GM21619 (cell line): Measurements from ENCODE around the gene AGBL1.

ENCODE experiments used
- ATAC-seq: cut with Tn5 transposase; IDR thresholded peaks from one replicate; pipeline ENCODE4 v1.9.1; 2021; ENCODE audit not compliant: unreplicated experiment

Gene AGBL1

DNA sequence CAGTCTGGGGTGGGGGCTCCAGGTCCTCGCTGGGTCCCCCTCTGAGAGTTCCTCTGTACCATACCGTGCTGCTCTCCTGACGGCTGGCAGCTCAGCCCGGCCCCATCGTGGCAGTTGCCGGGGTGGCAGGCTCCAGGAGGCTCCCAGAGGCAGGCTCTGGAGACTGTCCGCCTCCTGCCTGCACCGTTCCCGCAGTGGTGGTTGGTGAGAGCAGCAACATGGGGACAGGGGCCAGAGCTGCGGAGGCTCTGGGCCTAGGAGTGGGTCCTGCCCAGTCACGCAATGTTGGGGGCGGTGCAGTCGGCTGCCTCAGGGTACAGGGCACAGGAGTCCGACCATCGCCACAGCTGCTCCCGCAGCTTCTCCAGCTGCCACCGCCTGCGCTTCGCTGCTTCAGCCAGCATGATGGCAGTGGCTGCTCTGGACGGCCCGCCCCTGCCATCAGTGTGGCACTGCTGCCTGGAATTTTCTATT lies 492.7 kb downstream of the AGBL1 start:
- no peak for ATAC-seq

DNA sequence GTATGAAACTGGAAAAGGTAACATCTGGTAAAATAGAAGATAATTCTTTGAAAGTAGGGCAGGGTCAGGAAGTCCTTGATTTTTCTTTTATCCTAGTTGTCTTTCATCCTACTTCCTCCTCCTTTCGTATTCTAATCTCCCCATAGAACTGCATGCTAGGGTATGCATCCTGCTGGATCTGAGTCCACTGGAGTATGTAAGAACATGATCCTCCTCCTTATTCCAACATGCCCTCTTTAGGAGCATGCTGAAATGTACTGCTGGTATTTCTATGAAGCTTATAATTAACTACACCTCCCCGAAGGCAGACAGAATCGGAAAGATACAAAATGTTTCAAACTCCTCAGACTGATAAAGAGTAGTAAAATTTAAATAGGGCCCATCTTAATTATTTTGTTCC lies 493.8 kb downstream of the AGBL1 start:
- no peak for ATAC-seq

DNA sequence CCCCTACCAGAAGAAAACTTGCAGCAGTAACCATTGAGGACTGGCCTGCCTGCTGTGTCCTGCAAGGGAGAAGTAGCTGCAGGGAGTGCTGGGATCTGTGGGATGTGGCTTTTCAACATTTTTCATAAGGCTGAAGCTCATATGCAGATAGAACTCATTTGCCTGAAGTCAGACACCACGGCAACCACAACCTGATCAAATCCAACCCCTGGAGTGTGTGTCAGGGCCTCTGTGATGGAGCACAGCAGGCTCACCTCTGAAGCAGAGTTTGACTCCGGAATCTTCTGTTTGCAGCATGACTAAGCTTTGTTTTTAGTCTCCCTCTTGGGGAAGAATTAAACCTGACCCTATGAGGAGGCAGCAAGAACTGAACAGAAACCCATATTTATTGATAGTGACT lies 508.7 kb downstream of the AGBL1 start:
- no peak for ATAC-seq

DNA sequence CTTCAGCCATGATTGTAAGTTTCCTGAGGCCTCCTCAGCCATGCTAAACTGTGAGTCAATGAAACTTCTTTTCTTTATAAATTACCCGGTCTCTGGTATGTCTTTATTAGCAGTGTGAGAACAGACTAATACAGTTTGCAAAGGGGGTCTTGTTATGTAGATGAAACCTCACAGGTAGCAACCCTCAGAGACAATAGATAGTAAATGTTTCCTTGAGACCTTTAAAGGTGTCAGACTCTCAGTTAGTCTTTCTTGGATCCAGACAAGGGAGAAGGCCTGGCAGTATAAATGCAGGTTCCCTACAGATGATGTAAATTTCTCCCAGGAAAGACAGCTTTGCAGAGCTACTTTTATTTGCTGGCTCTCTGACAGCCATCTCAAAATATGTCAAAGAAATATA lies 510.8 kb downstream of the AGBL1 start:
- no peak for ATAC-seq

DNA sequence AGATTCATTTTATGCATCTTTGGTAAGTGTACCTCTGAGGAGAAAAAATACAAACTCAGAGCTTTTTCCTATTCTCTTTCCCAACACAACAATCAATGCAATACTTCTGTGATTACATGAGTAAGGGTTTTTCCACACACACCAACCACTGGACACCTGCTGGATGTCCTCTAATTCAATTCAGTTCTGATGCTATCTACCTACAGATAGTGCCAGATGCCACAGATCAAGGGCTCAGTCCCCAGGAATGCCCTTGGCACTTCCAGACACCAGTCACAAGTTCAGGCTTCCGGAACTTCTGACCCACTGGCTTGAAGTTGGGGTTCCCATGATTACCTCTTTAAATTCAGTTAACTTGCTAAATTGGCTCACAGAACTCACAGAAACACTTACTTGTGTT lies 511.5 kb downstream of the AGBL1 start:
- ATAC-seq: no peak

DNA sequence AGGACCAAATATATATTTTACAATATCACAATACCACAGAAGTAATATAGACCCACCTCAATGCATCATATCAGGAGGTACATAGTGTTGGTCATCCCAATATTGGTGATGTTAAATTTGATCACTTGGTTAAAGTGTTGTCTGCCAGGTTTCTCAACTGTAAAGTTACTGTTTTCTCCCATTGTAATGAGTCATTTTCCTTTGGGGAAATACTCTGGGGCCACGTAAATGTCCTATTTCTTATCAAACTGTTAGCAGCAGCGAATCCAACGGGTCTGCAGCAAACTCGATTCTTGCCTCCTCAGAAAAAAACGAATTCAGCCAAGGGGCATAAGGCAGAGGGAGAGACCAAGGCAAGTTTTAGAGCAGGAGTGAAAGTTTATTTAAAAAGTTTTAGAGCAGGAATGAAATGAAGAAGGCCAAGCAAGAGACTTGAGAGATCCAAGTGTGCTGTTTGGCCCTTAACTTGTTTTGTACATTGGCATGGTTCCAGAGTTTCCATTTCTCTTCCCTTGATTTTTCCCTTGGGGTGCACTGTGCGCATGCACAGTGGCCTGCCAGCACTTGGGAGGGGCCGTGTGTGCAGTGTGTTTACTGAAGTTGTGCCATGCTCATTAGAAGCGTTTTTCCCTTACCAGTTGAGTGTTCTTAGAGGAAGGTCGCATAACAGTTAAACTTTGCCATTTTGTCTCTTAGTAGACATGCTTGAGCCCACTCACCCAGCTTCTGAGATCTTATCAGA lies 512.5 kb downstream of the AGBL1 start:
- ATAC-seq: no peak

DNA sequence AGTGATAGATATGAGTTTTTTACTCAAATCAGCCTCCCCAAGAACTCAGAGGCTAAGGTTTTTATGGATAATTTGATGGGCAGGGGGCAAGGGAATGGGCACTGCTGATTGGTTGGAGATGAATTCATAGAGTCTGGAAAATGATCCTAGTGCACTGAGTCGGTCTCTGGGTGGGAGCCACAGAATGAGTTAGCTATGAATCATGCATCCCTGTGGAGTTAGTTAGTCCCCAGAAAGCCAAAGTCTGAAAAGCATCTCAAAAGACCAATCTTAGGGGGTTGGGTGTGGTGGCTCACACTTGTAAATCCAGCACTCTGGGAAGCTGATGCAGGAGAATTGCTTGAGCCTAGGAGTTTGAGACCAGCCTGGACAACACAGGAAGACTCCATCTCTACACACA lies 516.1 kb downstream of the AGBL1 start:
- no peak for ATAC-seq

DNA sequence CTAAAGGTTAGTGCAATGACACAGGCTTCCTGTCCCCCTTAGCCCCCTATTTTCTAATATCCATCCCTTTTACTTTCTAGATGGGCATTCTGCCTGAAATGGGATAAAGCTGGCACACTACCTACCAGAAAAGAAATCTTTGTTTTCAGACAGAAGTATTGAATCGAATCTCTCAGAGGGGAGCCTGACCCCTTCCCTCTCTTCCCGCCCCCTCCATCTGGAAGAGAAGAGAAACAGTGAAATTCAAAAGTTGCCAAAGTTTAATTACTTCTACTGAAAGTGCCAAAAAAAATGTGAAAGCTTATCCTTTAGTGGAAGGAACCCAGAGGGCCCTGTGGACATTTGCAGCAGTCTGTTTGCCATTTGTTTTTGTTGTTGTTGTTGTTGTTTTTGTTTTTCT lies 523.8 kb downstream of the AGBL1 start:
- no peak for ATAC-seq

DNA sequence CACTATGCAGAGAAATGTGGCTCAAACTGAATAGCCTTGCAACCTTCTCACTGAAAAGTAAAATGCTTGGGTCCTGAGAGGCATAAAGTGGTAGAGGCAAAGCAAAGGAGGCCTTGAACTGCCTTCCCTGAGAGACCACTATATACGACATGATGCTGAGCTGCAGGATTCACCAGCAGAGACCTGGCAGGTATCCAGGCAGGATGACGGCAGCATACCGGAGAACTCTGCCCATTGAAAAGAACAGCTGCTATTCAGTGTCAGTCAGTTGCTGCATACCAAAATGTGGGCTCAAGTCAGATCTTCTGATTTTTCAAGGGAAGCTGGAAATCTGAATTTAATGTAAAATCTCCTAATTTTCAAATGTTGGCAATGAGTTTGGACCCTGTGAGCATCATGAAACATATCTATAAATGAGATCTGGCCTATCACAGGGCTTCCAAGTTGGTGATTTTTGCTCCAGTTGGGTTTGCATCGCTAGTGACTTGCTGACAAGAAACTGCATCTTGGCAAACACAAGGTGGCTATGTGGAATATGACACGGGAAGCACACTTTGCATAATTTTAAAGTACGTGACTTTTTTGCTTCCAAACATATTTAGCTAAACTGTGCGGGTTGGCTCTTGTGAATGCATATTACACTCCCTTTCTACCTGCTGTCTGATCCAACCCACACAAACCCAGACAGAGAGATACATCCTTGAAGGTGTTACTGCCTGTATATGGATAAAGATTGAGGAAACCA lies 529.0 kb downstream of the AGBL1 start:
- ATAC-seq: no peak

DNA sequence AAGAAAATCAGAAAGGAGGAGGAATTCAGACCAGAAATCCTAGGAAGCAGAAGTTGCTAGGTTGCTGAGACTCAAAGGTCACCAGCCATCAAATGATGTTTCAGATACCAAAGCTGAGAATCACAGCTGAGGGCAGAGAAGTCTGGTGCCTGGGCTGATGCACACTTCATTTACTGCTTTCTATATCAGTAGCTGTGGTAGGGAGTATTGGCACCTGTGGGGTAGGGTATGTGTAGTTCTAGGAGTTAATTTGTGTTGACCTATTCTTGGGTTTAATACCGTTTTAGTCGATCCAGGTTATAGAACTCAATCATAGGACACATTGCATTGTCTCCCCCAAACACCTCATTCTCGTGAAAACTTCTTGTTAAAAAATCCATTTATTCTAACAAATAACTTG lies 529.6 kb downstream of the AGBL1 start:
- ATAC-seq: no peak

DNA sequence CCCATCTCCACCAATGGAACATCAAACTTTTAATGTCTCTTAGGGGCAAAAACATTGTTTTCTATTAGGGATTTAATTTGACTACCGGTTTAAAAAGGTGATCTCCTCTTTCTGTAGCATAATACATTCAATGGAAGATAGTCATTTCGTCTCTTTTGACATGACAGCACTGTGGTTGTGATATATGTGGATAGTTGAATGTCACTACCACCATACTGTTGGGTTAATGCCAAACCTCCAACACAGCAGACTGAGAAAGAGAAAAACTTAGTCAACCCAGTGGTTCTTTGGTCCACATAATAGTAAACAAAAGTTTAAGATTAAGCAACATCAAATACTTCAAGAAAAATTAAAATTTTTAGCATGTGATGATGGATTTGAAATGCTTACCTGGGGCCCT lies 530.4 kb downstream of the AGBL1 start:
- no peak for ATAC-seq

DNA sequence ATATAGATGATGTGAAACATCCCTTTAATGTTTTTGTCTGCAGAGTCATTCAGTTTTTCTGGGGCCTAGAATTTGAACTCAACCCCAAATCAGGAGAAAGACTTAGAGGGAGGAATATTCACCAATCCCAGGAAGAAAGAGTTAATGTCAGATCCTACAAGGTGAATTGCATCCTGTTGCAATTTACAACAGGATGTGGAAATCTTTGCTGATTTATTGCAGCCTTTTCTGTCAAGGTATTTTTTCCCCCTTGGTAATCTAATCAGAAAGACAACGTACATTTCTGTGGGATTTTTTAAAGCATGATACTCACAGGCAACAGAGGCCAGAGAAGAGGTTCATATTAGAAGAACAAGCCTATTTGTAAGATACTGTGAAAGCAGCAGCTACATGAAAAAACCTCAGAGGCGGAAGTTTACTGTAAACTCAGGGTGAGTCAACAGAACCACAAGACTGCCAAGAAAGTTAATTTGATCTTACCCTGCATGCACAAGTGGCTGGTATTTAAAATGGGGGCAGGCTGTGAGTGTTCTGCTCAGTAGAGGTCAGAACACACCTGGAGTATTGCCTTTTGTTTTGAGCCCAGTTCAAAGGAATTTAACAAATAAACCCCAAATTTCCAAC lies 531.9 kb downstream of the AGBL1 start:
- no peak for ATAC-seq

DNA sequence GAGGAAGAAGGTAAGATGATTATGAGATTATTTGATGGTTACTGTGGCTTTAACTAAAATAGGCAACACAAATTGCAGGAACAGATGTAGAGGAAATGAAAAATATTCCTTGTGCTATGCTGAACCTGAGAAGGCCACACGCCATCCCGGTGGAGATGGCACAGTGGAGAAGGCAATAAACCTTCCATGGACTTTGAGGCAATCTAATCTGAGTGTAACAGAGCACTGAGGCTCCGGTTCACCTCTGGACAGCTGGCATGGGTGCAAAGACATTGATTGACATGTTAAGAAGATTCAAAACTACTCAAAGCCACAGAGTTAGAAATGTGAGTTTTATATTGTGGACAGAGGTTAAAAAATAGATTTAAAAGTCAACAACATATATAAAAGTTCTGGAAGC lies 535.7 kb downstream of the AGBL1 start:
- ATAC-seq: no peak

DNA sequence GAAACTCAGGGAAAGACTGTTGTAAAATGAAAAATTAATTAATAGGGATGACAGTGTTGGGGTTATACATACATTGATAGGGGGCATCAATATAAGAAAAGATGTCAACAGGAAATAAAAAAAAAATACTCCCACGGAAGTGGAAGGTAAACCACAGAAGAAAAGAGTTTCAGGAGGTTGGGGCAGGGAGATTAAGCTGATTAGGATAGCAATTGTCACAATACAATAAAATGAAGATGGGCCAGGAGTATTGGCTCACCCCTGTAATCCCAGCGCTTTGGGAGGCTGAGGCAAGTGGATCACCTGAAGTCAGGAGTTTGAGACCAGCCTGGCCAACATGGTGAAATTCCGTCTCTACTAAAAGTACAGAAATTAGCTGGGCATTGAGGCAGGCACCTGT lies 536.1 kb downstream of the AGBL1 start:
- ATAC-seq: no peak

DNA sequence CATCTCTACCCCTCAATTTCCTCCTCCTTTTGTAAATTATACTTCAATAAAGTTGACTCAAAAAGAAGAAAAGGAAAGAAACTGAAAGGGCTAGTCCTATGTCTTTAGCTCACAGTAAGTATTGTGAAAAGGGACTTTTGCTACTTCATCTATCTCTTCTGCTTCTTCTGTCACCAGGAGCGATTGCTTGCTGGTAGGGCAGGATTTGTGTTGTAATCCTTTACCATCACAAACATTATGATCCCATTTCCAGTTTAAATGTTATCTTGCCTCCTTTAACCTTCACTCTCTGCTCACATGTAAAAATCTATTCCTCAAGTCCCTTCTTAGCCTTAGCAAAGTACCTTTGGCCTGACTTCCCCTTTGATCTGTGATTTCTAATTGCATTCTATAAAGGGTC lies 537.1 kb downstream of the AGBL1 start:
- no peak for ATAC-seq

DNA sequence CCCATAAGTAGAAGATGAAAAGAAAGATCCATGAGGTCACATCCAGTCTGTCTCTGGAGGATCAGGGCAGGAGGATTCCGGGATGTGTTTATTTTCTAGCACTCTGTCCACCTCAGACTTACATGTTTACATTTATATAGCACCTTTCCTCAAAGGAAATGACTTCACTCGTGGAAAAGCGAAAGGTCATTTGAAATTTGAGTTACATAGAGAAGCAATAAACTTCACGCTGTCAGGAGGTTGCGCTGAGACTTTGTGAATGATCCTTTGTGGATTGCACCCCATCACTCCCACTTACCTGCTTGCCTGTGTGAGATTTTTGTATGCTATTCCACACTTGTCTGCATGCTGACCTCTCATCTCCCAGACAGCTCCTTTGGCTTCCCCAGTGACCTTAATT lies 540.5 kb downstream of the AGBL1 start:
- ATAC-seq: no peak

DNA sequence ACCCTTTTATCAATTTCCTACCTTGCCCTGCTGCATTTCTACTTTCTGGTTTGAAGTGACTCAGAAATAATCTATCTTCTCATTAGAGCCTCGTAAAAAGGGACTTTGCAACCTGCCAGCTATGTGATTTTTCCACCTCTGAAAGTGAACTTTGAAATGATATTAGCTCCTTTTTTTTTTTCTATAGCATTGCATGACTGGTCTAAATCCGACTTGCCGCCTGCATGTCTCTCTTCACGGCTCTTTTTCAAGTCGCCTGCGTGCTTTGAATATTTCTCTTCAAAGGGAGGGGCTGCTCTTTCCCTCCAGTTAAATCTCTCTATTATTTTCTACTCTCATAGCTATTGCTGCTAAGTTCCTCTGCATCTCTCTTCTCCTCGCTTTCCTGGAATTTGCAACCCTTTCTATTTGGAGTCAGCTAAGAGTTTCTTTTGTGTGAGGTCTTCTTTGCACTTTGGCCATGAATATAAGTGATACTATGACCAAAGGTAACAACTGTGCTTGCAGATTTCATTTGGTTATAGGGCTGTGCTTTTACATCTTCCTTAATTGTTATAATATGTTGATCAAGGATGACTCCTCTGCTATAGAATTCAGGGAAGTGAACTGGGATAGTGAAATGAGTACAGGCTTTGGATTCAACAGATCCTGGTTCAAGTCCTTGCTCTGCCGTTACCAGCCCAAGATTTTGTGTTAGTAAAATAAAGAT lies 541.1 kb downstream of the AGBL1 start:
- ATAC-seq: no peak

DNA sequence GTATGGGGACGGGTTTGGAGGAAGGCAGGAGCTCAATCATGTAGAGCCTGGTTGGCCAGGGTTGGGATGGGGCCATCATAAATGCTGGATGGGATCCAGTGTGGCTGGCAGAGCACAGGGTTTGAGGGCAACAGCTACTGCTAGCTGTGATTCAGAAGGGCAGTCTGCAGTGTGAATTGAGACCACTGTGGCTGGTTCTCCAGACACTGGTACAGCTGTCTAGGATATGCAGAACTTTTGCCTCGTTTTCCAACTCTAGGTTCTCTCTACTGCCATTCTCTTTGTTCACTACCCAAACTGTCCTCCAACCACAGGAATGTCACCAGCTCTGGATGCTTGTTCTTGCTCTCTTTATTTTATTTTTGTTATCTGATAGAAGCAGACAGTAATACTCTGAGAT lies 543.6 kb downstream of the AGBL1 start:
- no peak for ATAC-seq

DNA sequence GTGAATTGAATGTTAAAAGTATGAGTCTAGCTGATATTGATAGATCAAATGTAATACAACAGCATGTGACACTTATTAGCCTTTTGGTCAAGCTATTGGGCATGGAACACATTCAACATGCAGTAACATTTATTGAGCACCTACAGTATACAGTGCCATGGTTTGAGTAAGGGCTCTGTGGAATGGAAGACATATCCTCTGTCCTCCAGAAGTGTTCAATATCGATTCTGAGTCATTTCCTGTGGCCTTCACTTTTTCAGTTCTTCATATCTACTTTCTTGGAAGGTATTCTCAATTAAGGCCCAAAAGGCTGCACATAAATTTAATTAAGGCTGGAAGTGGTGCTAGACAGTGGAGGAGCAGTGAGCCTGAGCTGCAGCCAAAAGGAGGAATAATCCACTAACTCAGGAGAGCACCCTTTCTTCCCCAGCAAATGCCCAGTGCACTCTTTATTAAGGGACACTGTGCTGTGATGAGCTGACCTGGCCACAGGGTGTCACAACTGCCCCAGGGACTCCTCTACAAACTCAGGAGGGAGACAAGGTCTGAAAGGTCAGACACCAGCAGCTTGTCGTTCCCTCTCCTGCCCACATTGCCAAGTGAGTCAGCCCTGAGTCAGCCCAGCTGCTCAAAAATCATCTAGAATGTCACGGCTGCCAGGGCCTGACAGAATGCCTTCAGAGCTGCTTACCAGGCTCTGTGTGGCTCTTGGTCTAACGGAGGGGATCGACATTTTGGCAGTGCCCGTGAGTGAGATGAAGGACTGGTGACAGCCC lies 544.8 kb downstream of the AGBL1 start:
- no peak for ATAC-seq

DNA sequence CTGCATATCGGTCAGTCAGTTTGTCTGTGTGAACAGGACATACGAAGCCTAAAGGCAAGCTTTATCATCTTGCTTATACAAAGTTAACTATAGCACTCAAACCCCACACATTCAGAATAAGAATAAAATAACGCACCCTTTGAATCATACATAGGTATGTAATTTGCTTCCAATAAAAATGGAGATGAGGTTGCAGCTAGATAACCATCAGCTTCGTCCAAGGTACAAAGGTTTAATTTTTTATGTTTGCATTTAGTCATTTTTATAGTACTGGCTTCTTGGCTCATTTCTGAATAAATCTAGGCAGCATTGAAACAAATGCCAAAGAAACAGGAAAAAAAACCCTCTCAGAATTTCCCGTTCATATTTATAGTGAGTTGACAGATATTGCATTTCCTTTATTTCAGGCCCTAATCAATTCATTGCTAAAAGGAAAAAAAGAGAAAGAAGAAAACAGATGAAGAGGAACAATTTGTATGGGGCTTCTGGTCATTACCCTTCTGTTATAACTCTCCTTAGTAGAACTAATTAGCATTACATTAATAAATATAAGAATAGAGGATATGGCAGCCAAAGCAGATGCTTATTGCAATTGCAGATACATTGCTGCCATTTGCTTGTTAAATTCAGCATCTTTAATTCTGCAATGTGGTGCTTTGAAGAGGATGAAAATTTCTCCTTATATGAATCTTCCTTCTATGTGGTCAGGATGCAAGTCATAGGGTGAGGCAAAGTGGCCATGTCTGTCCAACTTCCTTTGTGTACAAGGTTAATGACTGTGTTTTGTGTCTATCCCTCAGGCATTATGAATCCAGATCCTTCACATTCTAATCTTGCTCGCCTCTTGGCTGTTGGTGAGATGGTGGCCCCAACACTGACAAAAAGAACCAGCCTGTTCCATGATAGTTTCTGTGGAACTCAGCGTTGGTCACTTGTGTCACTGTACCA lies 550.0 kb downstream of the AGBL1 start:
- no peak for ATAC-seq
